ENCODE data around the gene LDB2. TPM values are rescaled to one million over a fixed set of nuclear protein-coding genes. Genes with fewer than 3 reads are reported as not detected.

LDB2 gene
- total and polyA plus RNA-seq, 2 donors (not counting 3 experiments of a cell fraction or from before 2014, with no cell fraction given), result 127 to 223 TPM

- Histone ChIP-seq H4K20me1 (replicated peaks; ENCODE audit: control insufficient read depth, extremely low read depth, insufficient read depth, low read length) (no peaks in the 10 kb centered on the region), H3K4me3 (replicated peaks in 1 of 3; ENCODE audit: insufficient read depth in 1 of 3, low read depth in 1 of 3, low read length in 3 of 3) (no peak overlapping the region), H3K79me2 (ENCODE audit: control insufficient read depth, insufficient read depth, low read length) (no peaks in the 10 kb centered on the region), H3K9ac (replicated peaks; ENCODE audit: extremely low read depth, insufficient read depth, low read length) (no peak overlapping the region), H3K27ac (ENCODE audit: insufficient read depth, low read depth, low read length) (no peak overlapping the region), H2AFZ (ENCODE audit: low read depth, low read length) (no peak overlapping the region), H3K36me3 (ENCODE audit: control insufficient read depth in 2 of 2, extremely low read depth in 1 of 2, insufficient read depth in 2 of 2, low read length in 2 of 2) (peaks cover 0 to 3% of the 10 kb centered on the region in 2 experiments), H3K9me3 (replicated peaks; ENCODE audit: control insufficient read depth, insufficient read depth, low read length) (no peaks in the 10 kb centered on the region), H3K9me1 (replicated peaks; ENCODE audit: control insufficient read depth, extremely low read depth, insufficient read depth, low read length) (no peaks in the 10 kb centered on the region), H3K4me2 (ENCODE audit: insufficient read depth, low read length) (no peak overlapping the region), H3K4me1 (ENCODE audit: control insufficient read depth, extremely low read depth, insufficient read depth, low read length) (peaks cover 27% of the 10 kb centered on the region), H3K27me3 (ENCODE audit: control insufficient read depth in 2 of 2, insufficient read depth in 2 of 2, low read length in 2 of 2) (no peaks in the 10 kb centered on the region)
- CTCF ChIA-PET, result no interaction called here
- BruUV-seq (replicated peaks), result no TSS peak
- POLR2A ChIA-PET, result no interaction called here
- TF ChIP-seq, protein P1, sequence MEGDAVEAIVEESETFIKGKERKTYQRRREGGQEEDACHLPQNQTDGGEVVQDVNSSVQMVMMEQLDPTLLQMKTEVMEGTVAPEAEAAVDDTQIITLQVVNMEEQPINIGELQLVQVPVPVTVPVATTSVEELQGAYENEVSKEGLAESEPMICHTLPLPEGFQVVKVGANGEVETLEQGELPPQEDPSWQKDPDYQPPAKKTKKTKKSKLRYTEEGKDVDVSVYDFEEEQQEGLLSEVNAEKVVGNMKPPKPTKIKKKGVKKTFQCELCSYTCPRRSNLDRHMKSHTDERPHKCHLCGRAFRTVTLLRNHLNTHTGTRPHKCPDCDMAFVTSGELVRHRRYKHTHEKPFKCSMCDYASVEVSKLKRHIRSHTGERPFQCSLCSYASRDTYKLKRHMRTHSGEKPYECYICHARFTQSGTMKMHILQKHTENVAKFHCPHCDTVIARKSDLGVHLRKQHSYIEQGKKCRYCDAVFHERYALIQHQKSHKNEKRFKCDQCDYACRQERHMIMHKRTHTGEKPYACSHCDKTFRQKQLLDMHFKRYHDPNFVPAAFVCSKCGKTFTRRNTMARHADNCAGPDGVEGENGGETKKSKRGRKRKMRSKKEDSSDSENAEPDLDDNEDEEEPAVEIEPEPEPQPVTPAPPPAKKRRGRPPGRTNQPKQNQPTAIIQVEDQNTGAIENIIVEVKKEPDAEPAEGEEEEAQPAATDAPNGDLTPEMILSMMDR (IDR thresholded peaks at IDR 0.05; ENCODE audit: extremely low read depth in 1 of 2, insufficient read depth in 1 of 2, low read depth in 1 of 2, low read length in 2 of 2), result no peak
- TF ChIP-seq MYC (IDR thresholded peaks at IDR 0.05; ENCODE audit: low read depth, low read length) (no peak), GATA2 (IDR thresholded peaks at IDR 0.05; ENCODE audit: insufficient read depth, insufficient read length, low read depth, low read length) (no peak), FOS (IDR thresholded peaks at IDR 0.05; ENCODE audit: borderline replicate concordance, insufficient read depth, low read length) (no peak), EZH2 (IDR thresholded peaks at IDR 0.05; ENCODE audit: borderline replicate concordance, low read depth, low read length, severe bottlenecking) (no peak), POLR2A (IDR thresholded peaks at IDR 0.05; ENCODE audit: low read depth, low read length) (no peak), JUN (IDR thresholded peaks at IDR 0.05; ENCODE audit: borderline replicate concordance, insufficient read depth, insufficient read length, low read depth) (no peak), POLR2AphosphoS5 (IDR thresholded peaks at IDR 0.05; ENCODE audit: insufficient read depth, low read depth, low read length) (no peak)
- TF ChIP-seq, protein P2, sequence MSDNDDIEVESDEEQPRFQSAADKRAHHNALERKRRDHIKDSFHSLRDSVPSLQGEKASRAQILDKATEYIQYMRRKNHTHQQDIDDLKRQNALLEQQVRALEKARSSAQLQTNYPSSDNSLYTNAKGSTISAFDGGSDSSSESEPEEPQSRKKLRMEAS (IDR thresholded peaks at IDR 0.05; ENCODE audit: insufficient read depth, insufficient read length), result no peak
- DNase-seq (ENCODE audit: low read depth, low spot score) (no peak), FAIRE-seq (no peak)
- intact Hi-C loops (cut with micrococcal nuclease) (no loop called here), dilution Hi-C loops (cut with MboI; ENCODE audit: extremely low pct_ligation_motif_present, low sequenced_read_pairs) (no loop called here)
Observed at GRCh38 chr4:16818005-16818404, 80.4 kb downstream of the LDB2 start.
